Liver (tissue), 9 donors: ENCODE results near the gene MRPS35. TPM values are rescaled to one million over a fixed set of nuclear protein-coding genes. Genes with fewer than 3 reads are reported as not detected.

ENCODE experiments used
- DNase-seq: peaks from one replicate; pipeline ENCODE4 v3.0.0-alpha.2; 2017; ENCODE audit warnings: low spot score
- H3K27ac ChIP-seq, 2 donors: one replicate each; pipeline ENCODE4 v1.7.0; 2013; ENCODE audit warnings: inconsistent platforms in 2 of 2, low read length in 2 of 2, control low read depth in 1 of 2, low read depth in 1 of 2, mild to moderate bottlenecking in 1 of 2
- H3K27me3 ChIP-seq, 4 donors: one replicate each; pipeline versions ENCODE4 v1.6.1 to v1.7.0; 2013; ENCODE audit warnings: low read length in 3 of 4, inconsistent platforms in 1 of 4, mild to moderate bottlenecking in 1 of 4, moderate library complexity in 1 of 4; ENCODE audit not compliant: control insufficient read depth in 4 of 4, insufficient read depth in 4 of 4
- H3K36me3 ChIP-seq, 4 donors: one replicate each; pipeline versions ENCODE4 v1.6.1 to v1.7.0; 2013; ENCODE audit warnings: low read length in 3 of 4, mild to moderate bottlenecking in 3 of 4, low read depth in 1 of 4, moderate library complexity in 1 of 4; ENCODE audit not compliant: control insufficient read depth in 4 of 4, insufficient read depth in 3 of 4
- H3K4me1 ChIP-seq, 4 donors: one replicate each; pipeline versions ENCODE4 v1.6.1 to v1.7.0; 2013; ENCODE audit warnings: low read length in 3 of 4, mild to moderate bottlenecking in 3 of 4, moderate library complexity in 1 of 4; ENCODE audit not compliant: control insufficient read depth in 4 of 4, insufficient read depth in 4 of 4
- H3K4me3 ChIP-seq, 3 donors: one replicate each; pipeline versions ENCODE4 v1.6.1 to v1.7.0; 2013; ENCODE audit warnings: low read length in 3 of 3, control low read depth in 1 of 3, low read depth in 1 of 3, mild to moderate bottlenecking in 1 of 3
- H3K9ac ChIP-seq, 2 donors: one replicate each; pipeline ENCODE4 v1.7.0; 2013; ENCODE audit warnings: low read length in 2 of 2, mild to moderate bottlenecking in 2 of 2, moderate library complexity in 2 of 2, control low read depth in 1 of 2, low read depth in 1 of 2
- H3K9me3 ChIP-seq, 4 donors: one replicate each; pipeline versions ENCODE4 v1.6.1 to v1.7.0; 2013; ENCODE audit warnings: low read length in 3 of 4; ENCODE audit not compliant: control insufficient read depth in 4 of 4
- ATF3 ChIP-seq: IDR thresholded peaks from 2 replicates; pipeline ENCODE4 v1.6.1; 2016; ENCODE audit warnings: antibody characterized with exemption
- EGR1 ChIP-seq, 2 donors: IDR thresholded peaks; 2 replicates each; pipeline ENCODE4 v1.6.1; 2016 to 2018; ENCODE audit warnings: antibody characterized with exemption in 2 of 2, low read depth in 2 of 2
- FOXA1 ChIP-seq: IDR thresholded peaks from 2 replicates; pipeline ENCODE4 v1.6.1; 2016; ENCODE audit warnings: antibody characterized with exemption
- FOXA2 ChIP-seq: IDR thresholded peaks from 2 replicates; pipeline ENCODE4 v1.6.1; 2016; ENCODE audit warnings: antibody characterized with exemption
- GABPA ChIP-seq, 2 donors: IDR thresholded peaks in 1 of 2; conservative IDR thresholded peaks in 1 of 2; 2 replicates each; pipeline ENCODE4 v1.6.1; 2016; ENCODE audit warnings: antibody characterized with exemption in 2 of 2, mild to moderate bottlenecking in 1 of 2, moderate library complexity in 1 of 2
- HNF4A ChIP-seq, 2 donors: conservative IDR thresholded peaks; 2 replicates each; pipeline ENCODE4 v1.6.1; 2016; ENCODE audit warnings: antibody characterized with exemption in 2 of 2, mild to moderate bottlenecking in 2 of 2
- HNF4G ChIP-seq: IDR thresholded peaks from 2 replicates; pipeline ENCODE4 v1.6.1; 2016; ENCODE audit warnings: antibody characterized with exemption
- JUND ChIP-seq, 2 donors: IDR thresholded peaks; 2 replicates each; pipeline ENCODE4 v1.6.1; 2016; ENCODE audit warnings: antibody characterized with exemption in 2 of 2
- NR2F2 ChIP-seq: IDR thresholded peaks from 2 replicates; pipeline ENCODE4 v1.6.1; 2016; ENCODE audit warnings: antibody characterized with exemption
- RAD21 ChIP-seq, 2 donors: IDR thresholded peaks; 2 replicates each; pipeline ENCODE4 v1.6.1; 2016; ENCODE audit warnings: antibody characterized with exemption in 2 of 2, mild to moderate bottlenecking in 2 of 2
- REST ChIP-seq: IDR thresholded peaks from 2 replicates; pipeline ENCODE4 v1.6.1; 2016; ENCODE audit warnings: antibody characterized with exemption, mild to moderate bottlenecking
- RXRA ChIP-seq, 2 donors: IDR thresholded peaks; 2 replicates each; pipeline ENCODE4 v1.6.1; 2017 to 2018; ENCODE audit warnings: antibody characterized with exemption in 2 of 2, mild to moderate bottlenecking in 1 of 2
- SP1 ChIP-seq: IDR thresholded peaks from 2 replicates; pipeline ENCODE4 v1.6.1; 2018; ENCODE audit warnings: antibody characterized with exemption, mild to moderate bottlenecking
- TAF1 ChIP-seq: conservative IDR thresholded peaks from 2 replicates; pipeline ENCODE4 v1.6.1; 2016; ENCODE audit warnings: antibody characterized with exemption, mild to moderate bottlenecking
- YY1 ChIP-seq: IDR thresholded peaks from 2 replicates; pipeline ENCODE4 v1.6.1; 2016; ENCODE audit warnings: antibody characterized with exemption, mild to moderate bottlenecking
- WGBS: extraction: QIAGEN DNeasy Blood & Tissue Kit; methylation state at CpG from one replicate; pipeline ENCODE4 v1.1.7; 2013; 5-methylcytosine and 5-hydroxymethylcytosine counted together
- polyA plus RNA-seq, 2 donors: library from polyadenylated mRNA; stranded (reverse) in 1 of 2; unstranded in 1 of 2; fragments of 200-250 nt in 1 of 2; fragments of >200 nt in 1 of 2; fragmentation: Nextera tagmentation in 1 of 2; extraction: Ambion mirVana in 1 of 2; gene quantifications; one replicate each; pipeline versions ENCODE4 v1.2.1 to v1.2.3, GENCODE V29; 2013 to 2015
- total RNA-seq, 2 donors: library from RNA; depleted of rRNA; stranded (reverse); fragments of >200 nt; gene quantifications; one replicate each; pipeline ENCODE4 v1.2.3, GENCODE V29; 2014
- TF ChIP-seq, protein P1 (sequence below): IDR thresholded peaks from 2 replicates; pipeline ENCODE4 v1.6.1; 2016; ENCODE audit warnings: antibody characterized with exemption
- TF ChIP-seq, protein P2 (sequence below): fragments of 150-350 bp; IDR thresholded peaks from 2 replicates; pipeline ENCODE4 v1.5.1; 2017; ENCODE audit warnings: improper control_type of control experiment, low read depth, low read length; ENCODE audit not compliant: missing input control
- TF ChIP-seq, protein P3 (sequence below): IDR thresholded peaks from 2 replicates; pipeline ENCODE4 v1.6.1; 2016; ENCODE audit warnings: antibody characterized with exemption
- donor health status: healthy.
- donor health status: healthy.
- donor health status: healthy.
- donor health status: healthy.
- donor health status: healthy.

Gene MRPS35
- total and polyA plus RNA-seq, 4 donors = 27.4 to 64.3 (median 49.4) TPM

DNA sequence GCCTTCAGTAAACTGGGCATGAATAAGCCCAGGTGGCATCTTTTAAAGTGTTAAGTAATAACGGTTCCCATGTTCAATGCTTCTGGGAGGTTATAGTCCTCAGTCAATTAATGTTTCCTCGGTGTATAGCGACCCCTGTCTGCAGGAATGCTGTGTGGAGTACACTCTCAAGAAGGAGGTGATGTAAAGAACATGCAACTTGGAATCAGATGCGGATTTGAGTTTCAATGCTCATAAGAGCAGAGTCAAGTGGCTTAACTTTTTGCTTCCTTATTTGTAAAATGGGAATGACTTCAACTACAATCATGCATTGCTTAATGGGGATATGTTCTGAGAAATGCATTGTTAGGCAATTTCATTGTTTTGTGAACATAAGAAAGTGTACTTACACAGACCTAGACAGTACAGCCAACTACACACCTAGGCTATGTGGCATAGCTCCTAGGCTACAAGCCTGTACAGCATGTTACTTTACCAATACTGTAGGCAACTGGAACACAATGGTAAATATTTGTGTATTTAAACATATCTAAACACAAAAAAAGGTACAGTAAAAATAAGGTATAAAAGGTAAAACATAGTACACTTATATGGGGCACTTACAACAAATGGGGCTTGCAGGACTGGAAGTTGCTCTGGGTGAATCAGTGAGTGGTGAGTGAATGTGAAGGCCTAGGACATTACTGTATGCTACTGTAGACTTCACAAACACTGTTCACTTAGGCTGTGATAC lies 6.7 kb upstream of the MRPS35 start:
- H3K4me1 ChIP-seq = peaks cover 0 to 5% (median 1%) of the 10 kb centered on the region in 4 donors
- H3K36me3 ChIP-seq = no peaks in the 10 kb centered on the region
- no peaks in the 10 kb centered on the region for H3K27me3 ChIP-seq
- peak; percentile 70 for DNase-seq
- TF ChIP-seq HNF4G (peak; percentile 52), HNF4A (conservative IDR thresholded peaks at IDR 0.05) (peak; percentile 58 to 80), TAF1 (no peak), JUND (IDR thresholded peaks at IDR 0.05) (no peak), GABPA (IDR thresholded peaks at IDR 0.05 in 1 of 2, conservative IDR thresholded peaks at IDR 0.05 in 1 of 2) (no peak), RAD21 (IDR thresholded peaks at IDR 0.05) (peak; percentile 92 to 96), SP1 (no peak), NR2F2 (no peak), ATF3 (peak; percentile 31), EGR1 (IDR thresholded peaks at IDR 0.05; ENCODE audit: low read depth in 2 of 2) (no peak), REST (no peak), FOXA1 (no peak), RXRA (IDR thresholded peaks at IDR 0.05) (no peak), YY1 (no peak), FOXA2 (no peak)
- TF ChIP-seq, protein P1, sequence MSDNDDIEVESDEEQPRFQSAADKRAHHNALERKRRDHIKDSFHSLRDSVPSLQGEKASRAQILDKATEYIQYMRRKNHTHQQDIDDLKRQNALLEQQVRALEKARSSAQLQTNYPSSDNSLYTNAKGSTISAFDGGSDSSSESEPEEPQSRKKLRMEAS = no peak
- TF ChIP-seq, protein P2, sequence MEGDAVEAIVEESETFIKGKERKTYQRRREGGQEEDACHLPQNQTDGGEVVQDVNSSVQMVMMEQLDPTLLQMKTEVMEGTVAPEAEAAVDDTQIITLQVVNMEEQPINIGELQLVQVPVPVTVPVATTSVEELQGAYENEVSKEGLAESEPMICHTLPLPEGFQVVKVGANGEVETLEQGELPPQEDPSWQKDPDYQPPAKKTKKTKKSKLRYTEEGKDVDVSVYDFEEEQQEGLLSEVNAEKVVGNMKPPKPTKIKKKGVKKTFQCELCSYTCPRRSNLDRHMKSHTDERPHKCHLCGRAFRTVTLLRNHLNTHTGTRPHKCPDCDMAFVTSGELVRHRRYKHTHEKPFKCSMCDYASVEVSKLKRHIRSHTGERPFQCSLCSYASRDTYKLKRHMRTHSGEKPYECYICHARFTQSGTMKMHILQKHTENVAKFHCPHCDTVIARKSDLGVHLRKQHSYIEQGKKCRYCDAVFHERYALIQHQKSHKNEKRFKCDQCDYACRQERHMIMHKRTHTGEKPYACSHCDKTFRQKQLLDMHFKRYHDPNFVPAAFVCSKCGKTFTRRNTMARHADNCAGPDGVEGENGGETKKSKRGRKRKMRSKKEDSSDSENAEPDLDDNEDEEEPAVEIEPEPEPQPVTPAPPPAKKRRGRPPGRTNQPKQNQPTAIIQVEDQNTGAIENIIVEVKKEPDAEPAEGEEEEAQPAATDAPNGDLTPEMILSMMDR = peak; percentile 88
- TF ChIP-seq, protein P3, sequence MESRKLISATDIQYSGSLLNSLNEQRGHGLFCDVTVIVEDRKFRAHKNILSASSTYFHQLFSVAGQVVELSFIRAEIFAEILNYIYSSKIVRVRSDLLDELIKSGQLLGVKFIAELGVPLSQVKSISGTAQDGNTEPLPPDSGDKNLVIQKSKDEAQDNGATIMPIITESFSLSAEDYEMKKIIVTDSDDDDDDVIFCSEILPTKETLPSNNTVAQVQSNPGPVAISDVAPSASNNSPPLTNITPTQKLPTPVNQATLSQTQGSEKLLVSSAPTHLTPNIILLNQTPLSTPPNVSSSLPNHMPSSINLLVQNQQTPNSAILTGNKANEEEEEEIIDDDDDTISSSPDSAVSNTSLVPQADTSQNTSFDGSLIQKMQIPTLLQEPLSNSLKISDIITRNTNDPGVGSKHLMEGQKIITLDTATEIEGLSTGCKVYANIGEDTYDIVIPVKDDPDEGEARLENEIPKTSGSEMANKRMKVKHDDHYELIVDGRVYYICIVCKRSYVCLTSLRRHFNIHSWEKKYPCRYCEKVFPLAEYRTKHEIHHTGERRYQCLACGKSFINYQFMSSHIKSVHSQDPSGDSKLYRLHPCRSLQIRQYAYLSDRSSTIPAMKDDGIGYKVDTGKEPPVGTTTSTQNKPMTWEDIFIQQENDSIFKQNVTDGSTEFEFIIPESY = no peak
- no peak overlapping the region for H3K9ac ChIP-seq
- H3K9me3 ChIP-seq = no peaks in the 10 kb centered on the region
- no peak overlapping the region for H3K4me3 ChIP-seq
- H3K27ac ChIP-seq = no peak overlapping the region
- WGBS = 4% methylated on average over 4 of the region's 4 CpGs
